PC-9 (cell line): ENCODE data around the gene THSD7B. TPM values are rescaled to one million over a fixed set of nuclear protein-coding genes. Genes with fewer than 3 reads are reported as not detected.

ENCODE experiments used
- BruUV-seq: library from RNA; stranded (reverse); fragments of 400-500 nt; replicated peaks from 2 replicates; lab custom pipeline; 2021; lab: Mats Ljungman, UMichigan
- CTCF ChIA-PET: fragments of 300-600 bp; sonication (Branson Sonifier 250); formaldehyde crosslinking; loops from one replicate; lab custom pipeline; 2022; ENCODE audit warnings: antibody characterized with exemption; lab: Charles Lee
- POLR2A ChIA-PET: fragments of 300-600 bp; sonication (Branson Sonifier 250); formaldehyde crosslinking; loops from one replicate; lab custom pipeline; 2022; ENCODE audit warnings: antibody characterized with exemption; ENCODE audit not compliant: unreplicated experiment; lab: Charles Lee
- DNase-seq, 2 experiments: peaks; one replicate each; pipeline versions ENCODE4 v3.0.0 to v3.0.0-alpha.2; 2015 to 2022; ENCODE audit warnings: mixed read lengths in 1 of 2
- H2AFZ ChIP-seq: fragments of 200-600 bp; sonication (generic); 2 replicates; pipeline ENCODE4 v1.8.1; 2017; ENCODE audit warnings: antibody characterized with exemption
- H3F3A ChIP-seq: fragments of 200-600 bp; sonication (generic); 2 replicates; pipeline ENCODE4 v1.8.1; 2017; ENCODE audit warnings: antibody characterized with exemption, mild to moderate bottlenecking, low read depth; ENCODE audit not compliant: insufficient read depth
- H3K27ac ChIP-seq: fragments of 200-600 bp; sonication (generic); 2 replicates; pipeline ENCODE4 v1.6.1; 2016; ENCODE audit warnings: mixed run types
- H3K27me3 ChIP-seq: fragments of 200-600 bp; sonication (generic); 2 replicates; pipeline ENCODE4 v1.6.1; 2016; ENCODE audit warnings: low read depth, mixed run types; ENCODE audit not compliant: insufficient read depth
- H3K36me3 ChIP-seq: fragments of 200-600 bp; sonication (generic); 2 replicates; pipeline ENCODE4 v1.6.1; 2016; ENCODE audit warnings: low read depth, mixed run types
- H3K4me1 ChIP-seq: fragments of 200-600 bp; sonication (generic); replicated peaks from 2 replicates; pipeline ENCODE4 v1.6.1; 2016; ENCODE audit warnings: mixed run types; ENCODE audit not compliant: insufficient read depth
- H3K4me2 ChIP-seq: fragments of 200-600 bp; sonication (generic); 2 replicates; pipeline ENCODE4 v1.6.1; 2017; ENCODE audit warnings: mixed run types
- H3K4me3 ChIP-seq: fragments of 200-600 bp; sonication (generic); 2 replicates; pipeline ENCODE4 v1.6.1; 2016; ENCODE audit warnings: mixed run types
- H3K79me2 ChIP-seq: fragments of 200-600 bp; sonication (generic); 2 replicates; pipeline ENCODE4 v1.6.1; 2017; ENCODE audit warnings: low read depth, mixed run types
- H3K9me2 ChIP-seq: fragments of 200-600 bp; sonication (generic); 2 replicates; pipeline ENCODE4 v1.8.1; 2017; ENCODE audit warnings: mild to moderate bottlenecking; ENCODE audit not compliant: insufficient read depth
- H3K9me3 ChIP-seq: fragments of 200-600 bp; sonication (generic); 2 replicates; pipeline ENCODE4 v1.8.1; 2016; ENCODE audit warnings: low read depth; ENCODE audit not compliant: insufficient read depth
- H4K20me1 ChIP-seq: fragments of 200-600 bp; sonication (generic); 2 replicates; pipeline ENCODE4 v1.8.1; 2017; ENCODE audit not compliant: insufficient read depth
- EZH2 ChIP-seq: fragments of 200-600 bp; sonication (generic); IDR thresholded peaks from 2 replicates; pipeline ENCODE4 v1.8.0; 2017; ENCODE audit warnings: antibody characterized with exemption, low read depth
- intact Hi-C: fragments of 100-400 bp; cut with micrococcal nuclease; formaldehyde crosslinking; loops from one replicate; pipeline ENCODE4 v1.10.0; 2022; ENCODE audit not compliant: unreplicated experiment
- total RNA-seq: library from RNA; stranded (reverse); gene quantifications from 2 replicates; pipeline ENCODE4 v1.2.3, GENCODE V29; 2021
- TF ChIP-seq, protein P1 (sequence below): fragments of 200-600 bp; sonication (generic); conservative IDR thresholded peaks from 2 replicates; pipeline ENCODE4 v1.6.1; 2017; ENCODE audit warnings: mixed run types, antibody characterized with exemption, mild to moderate bottlenecking, moderate library complexity

The THSD7B gene
- total RNA-seq, 1 experiment from 2014 or later, result not detected

DNA sequence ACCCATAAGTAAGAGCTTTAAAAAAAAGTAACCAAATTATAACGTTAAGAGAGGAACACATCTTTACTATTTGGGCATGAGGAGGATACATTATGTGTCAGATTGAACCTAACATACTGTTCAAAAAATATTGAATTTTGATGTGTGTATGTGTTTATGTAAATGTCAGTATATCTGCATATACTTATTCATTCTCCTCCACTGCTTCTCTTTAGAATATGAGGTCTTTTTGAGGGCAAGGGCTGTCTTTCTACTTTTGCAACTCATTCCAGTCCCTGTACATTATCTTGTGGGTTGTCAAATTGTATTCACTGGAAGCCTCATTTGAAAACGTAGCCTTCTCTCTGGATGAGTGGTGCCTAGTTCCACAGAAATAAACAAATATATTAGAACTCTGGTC lies 689.5 kb downstream of the THSD7B start:
- Histone ChIP-seq H3K4me1 (no peaks in the 10 kb centered on the region), H3K79me2 (no peaks in the 10 kb centered on the region), H3K27ac (no peak overlapping the region), H3K4me2 (no peak overlapping the region), H3K9me2 (0 out of 2 replicates have a peak, but pooled peaks cover 4% of the 10 kb centered on the region), H3K27me3 (no peaks in the 10 kb centered on the region), H3K4me3 (no peak overlapping the region), H3K36me3 (no peaks in the 10 kb centered on the region), H3K9me3 (no peaks in the 10 kb centered on the region), H3F3A (no peaks in the 10 kb centered on the region), H2AFZ (no peak overlapping the region), H4K20me1 (no peaks in the 10 kb centered on the region)
- TF ChIP-seq, protein P1, sequence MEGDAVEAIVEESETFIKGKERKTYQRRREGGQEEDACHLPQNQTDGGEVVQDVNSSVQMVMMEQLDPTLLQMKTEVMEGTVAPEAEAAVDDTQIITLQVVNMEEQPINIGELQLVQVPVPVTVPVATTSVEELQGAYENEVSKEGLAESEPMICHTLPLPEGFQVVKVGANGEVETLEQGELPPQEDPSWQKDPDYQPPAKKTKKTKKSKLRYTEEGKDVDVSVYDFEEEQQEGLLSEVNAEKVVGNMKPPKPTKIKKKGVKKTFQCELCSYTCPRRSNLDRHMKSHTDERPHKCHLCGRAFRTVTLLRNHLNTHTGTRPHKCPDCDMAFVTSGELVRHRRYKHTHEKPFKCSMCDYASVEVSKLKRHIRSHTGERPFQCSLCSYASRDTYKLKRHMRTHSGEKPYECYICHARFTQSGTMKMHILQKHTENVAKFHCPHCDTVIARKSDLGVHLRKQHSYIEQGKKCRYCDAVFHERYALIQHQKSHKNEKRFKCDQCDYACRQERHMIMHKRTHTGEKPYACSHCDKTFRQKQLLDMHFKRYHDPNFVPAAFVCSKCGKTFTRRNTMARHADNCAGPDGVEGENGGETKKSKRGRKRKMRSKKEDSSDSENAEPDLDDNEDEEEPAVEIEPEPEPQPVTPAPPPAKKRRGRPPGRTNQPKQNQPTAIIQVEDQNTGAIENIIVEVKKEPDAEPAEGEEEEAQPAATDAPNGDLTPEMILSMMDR, result no peak
- TF ChIP-seq EZH2, result no peak
- no peak for DNase-seq
- POLR2A ChIA-PET, result no interaction called here
- CTCF ChIA-PET, result no interaction called here
- BruUV-seq, result no TSS peak
- intact Hi-C loops, result no loop called here

DNA sequence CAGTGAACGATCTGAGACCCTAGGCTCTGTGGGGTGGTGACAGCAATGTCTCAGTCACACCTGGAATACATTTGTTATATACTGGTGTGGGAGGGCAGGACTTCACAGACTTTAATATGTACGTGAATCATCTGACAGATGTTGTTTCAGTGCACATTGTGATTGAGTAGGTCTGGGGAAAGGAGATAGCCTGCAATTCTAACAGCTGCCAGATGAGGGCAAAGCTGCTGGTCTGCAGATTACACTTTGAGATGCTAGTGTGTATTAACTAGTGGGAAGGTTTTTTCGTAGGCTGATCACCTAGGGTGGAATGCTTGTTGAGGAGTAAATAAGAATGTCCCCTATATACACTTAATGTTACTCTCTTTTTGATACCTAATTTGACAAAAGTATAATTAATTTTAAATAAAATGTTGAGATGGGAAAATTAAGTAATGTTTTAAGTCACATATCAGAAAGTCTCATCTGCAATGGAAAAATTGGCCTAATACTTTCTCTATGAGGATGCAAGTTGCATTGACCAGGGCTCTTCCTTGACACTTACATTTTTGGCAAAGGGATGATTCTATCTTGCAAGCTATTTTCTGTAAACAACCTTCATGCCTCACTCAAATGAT lies 702.0 kb downstream of the THSD7B start:
- no peaks in the 10 kb centered on the region for H3K9me2 ChIP-seq
- intact Hi-C loops, result loop anchor here (2.0 kb wide), 1 partner anchor 371 kb away; no protein-coding TSS in a partner anchor
- TF ChIP-seq, protein P1, result peak; percentile 71
- TF ChIP-seq EZH2, result no peak
- no peaks in the 10 kb centered on the region for H3F3A ChIP-seq
- no peak overlapping the region for H3K4me2 ChIP-seq
- no TSS peak for BruUV-seq
- H3K4me1 ChIP-seq, result no peaks in the 10 kb centered on the region
- H3K79me2 ChIP-seq, result no peaks in the 10 kb centered on the region
- POLR2A ChIA-PET, result no interaction called here
- H3K36me3 ChIP-seq, result no peaks in the 10 kb centered on the region
- no peak overlapping the region for H2AFZ ChIP-seq
- peak in 1 of 2 experiments; percentile 6 for DNase-seq
- H3K27me3 ChIP-seq, result no peaks in the 10 kb centered on the region
- H4K20me1 ChIP-seq, result no peaks in the 10 kb centered on the region
- no peaks in the 10 kb centered on the region for H3K9me3 ChIP-seq
- no peak overlapping the region for H3K27ac ChIP-seq
- CTCF ChIA-PET, result no interaction called here
- H3K4me3 ChIP-seq, result no peak overlapping the region

DNA sequence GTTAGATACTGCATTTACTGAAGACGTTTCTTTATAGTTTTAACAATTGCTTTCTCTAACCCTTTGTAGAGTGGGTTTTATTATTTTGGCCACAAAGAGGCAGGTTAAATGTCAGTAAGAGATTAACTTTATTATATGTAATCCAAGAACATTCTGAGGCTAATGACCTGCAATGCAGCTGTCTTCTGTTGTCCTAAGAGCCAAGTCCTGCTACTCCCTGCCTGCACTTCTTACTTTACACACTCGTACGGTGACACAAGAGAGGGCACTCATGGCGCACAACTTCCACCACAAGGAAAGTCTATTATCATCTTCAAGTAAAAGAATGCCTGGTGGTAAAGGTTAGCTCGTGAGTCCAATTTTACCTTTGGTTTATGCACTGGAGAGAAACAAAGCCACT lies 727.9 kb downstream of the THSD7B start:
- BruUV-seq, result no TSS peak
- intact Hi-C loops, result no loop called here
- peaks cover 3% of the 10 kb centered on the region; the same call in 1 of the 2 replicates for H3K27me3 ChIP-seq

More for the DNA sequence above, 727.9 kb downstream of the THSD7B start:
- ChIA-PET POLR2A (no interaction called here), CTCF (no interaction called here)
- Histone ChIP-seq H3F3A (no peaks in the 10 kb centered on the region), H4K20me1 (no peaks in the 10 kb centered on the region), H3K4me2 (no peak overlapping the region), H3K36me3 (no peaks in the 10 kb centered on the region), H3K79me2 (no peaks in the 10 kb centered on the region), H3K4me1 (no peaks in the 10 kb centered on the region), H3K9me3 (no peaks in the 10 kb centered on the region), H3K9me2 (no peaks in the 10 kb centered on the region), H2AFZ (no peak overlapping the region), H3K27ac (no peak overlapping the region), H3K4me3 (no peak overlapping the region)
- no peak for DNase-seq
- TF ChIP-seq, protein P1, result no peak
- no peak for TF ChIP-seq EZH2
